Fibroblast of villous mesenchyme (primary cell): ENCODE data around the gene NAPA. TPM values are rescaled to one million over a fixed set of nuclear protein-coding genes. Genes with fewer than 3 reads are reported as not detected.

Experiments used
- DNase-seq: peaks from one replicate; pipeline ENCODE4 v3.0.0-alpha.2; 2010; ENCODE audit warnings: low read depth
- H3K4me3 ChIP-seq: 2 replicates; pipeline ENCODE4 v1.5.1; 2011; ENCODE audit warnings: low read depth, mild to moderate bottlenecking, low read length
- total RNA-seq: library from RNA; depleted of rRNA; stranded (reverse); fragments of >200 nt; gene quantifications from 2 replicates; pipeline ENCODE4 v1.2.3, GENCODE V29; 2012
- TF ChIP-seq, protein P1 (sequence below): IDR thresholded peaks from 2 replicates; pipeline ENCODE4 v1.5.1; 2012; ENCODE audit warnings: low read depth, mild to moderate bottlenecking, low read length; ENCODE audit not compliant: insufficient read depth

NAPA gene
- total RNA-seq, 1 donor: 72.5 TPM

DNA sequence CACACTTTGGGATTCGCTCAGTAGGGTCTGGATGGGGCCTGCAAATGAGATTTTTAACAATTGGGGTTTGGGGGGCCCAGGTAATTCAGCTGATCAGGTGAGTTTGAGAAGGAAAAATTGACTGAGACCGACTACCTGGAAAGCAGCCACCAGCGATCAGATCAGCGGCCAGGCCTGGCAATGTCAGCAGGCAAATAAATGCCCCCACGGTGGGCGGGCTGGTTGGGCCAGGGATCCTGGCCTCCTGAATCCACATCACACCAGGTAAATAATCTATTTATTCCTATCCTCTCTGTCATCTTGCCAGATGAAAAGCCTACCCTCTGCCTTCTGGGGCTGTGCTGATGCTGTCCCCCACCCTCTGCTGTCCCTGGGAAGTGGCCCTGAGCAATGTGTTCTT lies 9.4 kb downstream of the NAPA start:
- TF ChIP-seq, protein P1, sequence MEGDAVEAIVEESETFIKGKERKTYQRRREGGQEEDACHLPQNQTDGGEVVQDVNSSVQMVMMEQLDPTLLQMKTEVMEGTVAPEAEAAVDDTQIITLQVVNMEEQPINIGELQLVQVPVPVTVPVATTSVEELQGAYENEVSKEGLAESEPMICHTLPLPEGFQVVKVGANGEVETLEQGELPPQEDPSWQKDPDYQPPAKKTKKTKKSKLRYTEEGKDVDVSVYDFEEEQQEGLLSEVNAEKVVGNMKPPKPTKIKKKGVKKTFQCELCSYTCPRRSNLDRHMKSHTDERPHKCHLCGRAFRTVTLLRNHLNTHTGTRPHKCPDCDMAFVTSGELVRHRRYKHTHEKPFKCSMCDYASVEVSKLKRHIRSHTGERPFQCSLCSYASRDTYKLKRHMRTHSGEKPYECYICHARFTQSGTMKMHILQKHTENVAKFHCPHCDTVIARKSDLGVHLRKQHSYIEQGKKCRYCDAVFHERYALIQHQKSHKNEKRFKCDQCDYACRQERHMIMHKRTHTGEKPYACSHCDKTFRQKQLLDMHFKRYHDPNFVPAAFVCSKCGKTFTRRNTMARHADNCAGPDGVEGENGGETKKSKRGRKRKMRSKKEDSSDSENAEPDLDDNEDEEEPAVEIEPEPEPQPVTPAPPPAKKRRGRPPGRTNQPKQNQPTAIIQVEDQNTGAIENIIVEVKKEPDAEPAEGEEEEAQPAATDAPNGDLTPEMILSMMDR: no peak
- DNase-seq: no peak

DNA sequence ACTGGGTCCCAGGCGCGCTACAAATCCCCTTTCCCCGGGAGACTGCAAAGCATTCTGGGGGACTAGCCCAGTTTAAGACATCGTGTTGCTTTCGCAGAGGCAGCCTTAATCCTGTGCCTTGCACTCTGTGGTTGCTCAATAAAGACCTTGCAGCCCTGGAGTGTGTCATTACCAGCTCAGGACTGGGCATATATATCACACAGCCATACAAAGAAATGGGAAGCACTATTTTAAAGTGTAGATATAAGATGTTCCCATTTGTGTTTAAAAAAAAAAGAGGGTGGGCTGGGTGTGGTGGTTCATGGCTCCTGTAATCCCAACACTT lies 11.1 kb downstream of the NAPA start:
- no peak overlapping the region for H3K4me3 ChIP-seq
- DNase-seq: peak; percentile 57
- TF ChIP-seq, protein P1: no peak

More for the DNA sequence above, 9.4 kb downstream of the NAPA start:
- H3K4me3 ChIP-seq: no peak overlapping the region

- TF ChIP-seq, protein P1: no peak
- no peak overlapping the region for H3K4me3 ChIP-seq
- no peak for DNase-seq
These were observed 11.6 kb downstream of the NAPA start for GRCh38 chr19:47503130-47503825.

- no peak for DNase-seq
- TF ChIP-seq, protein P1: no peak
- H3K4me3 ChIP-seq: no peak overlapping the region
These were observed 14.7 kb downstream of the NAPA start for GRCh38 chr19:47499863-47500830.

DNA sequence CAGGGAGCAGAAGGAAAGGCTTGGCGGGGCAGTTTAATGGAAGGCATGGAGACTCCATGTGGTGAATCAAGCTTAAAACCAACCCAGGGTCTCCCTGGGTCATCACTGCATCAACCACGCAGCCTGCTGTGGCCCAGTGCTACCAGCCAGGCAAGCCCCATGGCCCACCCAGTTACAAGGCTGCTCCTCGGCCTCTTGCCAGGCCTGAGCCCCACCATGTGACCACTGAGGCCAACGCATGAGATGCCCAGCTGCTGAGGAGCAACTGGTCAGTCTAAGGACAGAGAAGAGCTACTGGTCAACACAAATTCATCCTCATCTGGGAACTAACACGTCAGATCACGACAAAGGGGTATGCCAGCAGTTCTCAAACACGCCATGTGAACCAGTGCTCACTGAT lies 15.5 kb downstream of the NAPA start:
- H3K4me3 ChIP-seq: no peak overlapping the region
- DNase-seq: no peak
- TF ChIP-seq, protein P1: no peak

- H3K4me3 ChIP-seq: no peak overlapping the region
- TF ChIP-seq, protein P1: no peak
- no peak for DNase-seq
These were observed 16.3 kb downstream of the NAPA start for GRCh38 chr19:47498561-47498960.
